Measurements from ENCODE around the gene SLC2A14.

DNA sequence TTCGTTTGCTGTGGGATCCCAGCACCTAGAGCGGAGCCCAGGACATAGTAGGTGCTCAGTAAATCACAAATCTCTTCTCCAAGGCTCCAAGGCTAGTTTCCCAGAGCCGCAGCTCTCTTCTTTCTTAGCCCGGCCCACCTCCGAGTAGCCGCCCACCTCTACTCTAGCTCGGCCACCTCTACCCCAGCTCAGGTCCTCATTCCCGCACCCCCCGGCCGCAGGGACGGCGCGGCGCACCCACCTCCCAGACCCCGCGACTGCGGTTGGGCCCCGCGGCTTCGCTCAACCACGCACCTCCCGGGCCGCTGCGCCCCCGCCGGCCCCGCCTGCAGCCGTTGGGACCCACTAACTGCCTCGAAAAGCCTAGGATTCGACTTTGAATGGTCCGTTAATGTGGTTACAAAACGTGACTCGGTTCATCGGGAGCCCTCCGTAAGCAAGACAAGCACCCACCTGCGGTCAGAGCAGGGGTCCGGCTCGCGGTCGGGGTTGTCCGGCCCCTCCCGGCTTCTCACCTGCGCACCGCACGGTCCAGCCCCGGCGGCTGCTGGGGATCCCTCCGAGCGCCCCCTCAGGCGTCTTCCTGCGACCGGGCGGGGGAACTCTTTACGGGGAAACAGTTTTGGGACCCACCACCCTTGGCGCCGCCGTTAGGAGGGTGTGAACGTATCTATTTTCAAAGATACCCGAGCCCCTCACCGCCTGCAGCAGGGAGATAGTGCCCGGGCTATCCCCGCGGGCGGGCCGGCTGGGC lies at the start of gene SLC2A14:
- no peak for TF ChIP-seq POLR2AphosphoS5 (IDR thresholded peaks at IDR 0.05; ENCODE audit: low read depth, low read length)
- no peak for TF ChIP-seq TAF1 (IDR thresholded peaks at IDR 0.05; ENCODE audit: low read depth, low read length)
- TF ChIP-seq POLR2A (IDR thresholded peaks at IDR 0.05; ENCODE audit: low read depth, low read length): no peak
- TF ChIP-seq SPI1 (IDR thresholded peaks at IDR 0.05; ENCODE audit: low read depth, low read length): no peak
